Body of pancreas (tissue), 4 donors: ENCODE results near the gene TYW1B. TPM values are rescaled to one million over a fixed set of nuclear protein-coding genes. Genes with fewer than 3 reads are reported as not detected.
"Not testable (repeated sequence)": the region's sequence is repeated elsewhere in the genome, so short reads cannot be mapped to it uniquely, and the experiment has no call there.

Experiments
- ATAC-seq: fragments of 150-250 bp; one replicate; pipeline ENCODE4 v1.9.1; 2016
- DNase-seq, 4 donors: peaks; one replicate each; pipeline ENCODE4 v3.0.0-alpha.2; 2019
- H3K27ac ChIP-seq, 4 donors: fragments of 200-600 bp; sonication (generic); 1 replicate in 3 of 4; 2 replicates in 1 of 4; pipeline versions ENCODE4 v1.5.1 to v1.6.1; 2016 to 2019; ENCODE audit warnings: mild to moderate bottlenecking in 1 of 4, mixed read lengths in 1 of 4, moderate library complexity in 1 of 4
- H3K27me3 ChIP-seq, 2 donors: fragments of 200-600 bp; sonication (generic); one replicate each; pipeline ENCODE4 v1.6.0; 2016; ENCODE audit warnings: mild to moderate bottlenecking in 1 of 2
- H3K36me3 ChIP-seq, 2 donors: fragments of 200-600 bp; sonication (generic); replicated peaks in 1 of 2; 2 replicates each; pipeline ENCODE4 v1.5.1; 2016; ENCODE audit warnings: low read depth in 2 of 2; ENCODE audit not compliant: insufficient read depth in 1 of 2
- H3K4me1 ChIP-seq: fragments of 200-600 bp; sonication (generic); one replicate; pipeline ENCODE4 v1.6.0; 2016
- H3K4me3 ChIP-seq, 2 donors: fragments of 200-600 bp; sonication (generic); 1 replicate in 1 of 2; 2 replicates in 1 of 2; pipeline ENCODE4 v1.5.1; 2016 to 2019
- H3K9me3 ChIP-seq, 3 donors: fragments of 200-600 bp; sonication (generic); 1 replicate in 2 of 3; 2 replicates in 1 of 3; pipeline ENCODE4 v1.5.1; 2016
- CTCF ChIP-seq, 7 experiments: fragments of 450-650 bp in 4 of 7; fragments of 200-600 bp in 3 of 7; sonication (generic) in 3 of 7; IDR thresholded peaks; one replicate each; pipeline ENCODE4 v1.5.1; 2016 to 2019; ENCODE audit warnings: antibody characterized with exemption in 7 of 7
- POLR2A ChIP-seq, 3 donors: fragments of 450-650 bp; IDR thresholded peaks; one replicate each; pipeline ENCODE4 v1.6.1; 2016; ENCODE audit warnings: antibody characterized with exemption in 3 of 3, mild to moderate bottlenecking in 2 of 3
- WGBS, 2 donors: methylation state at CpG; one replicate each; pipeline ENCODE4 v1.1.5; 2017; 5-methylcytosine and 5-hydroxymethylcytosine counted together
- intact Hi-C: fragments of 100-400 bp; cut with DNase I; formaldehyde crosslinking; loops from one replicate; pipeline ENCODE4 v1.15.1; 2023
- total RNA-seq, 2 donors: library from RNA; depleted of rRNA; stranded (reverse); fragments of >200 nt; gene quantifications; one replicate each; pipeline ENCODE4 v1.1.0, GENCODE V29; 2016

The TYW1B gene
- total RNA-seq, 2 donors from 2014 or later, result 5.7 to 7.9 TPM

GRCh38 chr7:72781161-72781560 lies 46.8 kb downstream of the TYW1B start:
- no peak for TF ChIP-seq POLR2A (IDR thresholded peaks at IDR 0.05)
- TF ChIP-seq CTCF (IDR thresholded peaks at IDR 0.05), result no peak
- H3K36me3 ChIP-seq, result no peaks in the 10 kb centered on the region

GRCh38 chr7:72780289-72780894 lies 47.6 kb downstream of the TYW1B start:
- 75 to 79% methylated on average over 5 of the region's 5 CpGs for WGBS, 2 donors
- intact Hi-C loops, result not testable (repeated sequence)

More at GRCh38 chr7:72781161-72781560, 46.8 kb downstream of the TYW1B start:
- Histone ChIP-seq H3K9me3 (no peaks in the 10 kb centered on the region), H3K4me3 (no peak overlapping the region), H3K27me3 (no peaks in the 10 kb centered on the region), H3K4me1 (no peaks in the 10 kb centered on the region), H3K27ac (no peak overlapping the region)
- 93 to 94% methylated on average over 8 of the region's 8 CpGs for WGBS, 2 donors
- DNase-seq (no peak), ATAC-seq (no peak)
- intact Hi-C loops, result no loop called here

GRCh38 chr7:72777167-72777566 lies 50.8 kb downstream of the TYW1B start:
- H3K36me3 ChIP-seq, H3K27ac ChIP-seq, ATAC-seq, H3K4me3 ChIP-seq, H3K4me1 ChIP-seq, H3K9me3 ChIP-seq, intact Hi-C loops, H3K27me3 ChIP-seq, DNase-seq: not testable (repeated sequence)
- WGBS, 2 donors, result 100% methylated on average over 1 to 2 of the region's 2 CpGs

More at GRCh38 chr7:72780289-72780894, 47.6 kb downstream of the TYW1B start:
- ATAC-seq, H3K4me3 ChIP-seq, H3K27ac ChIP-seq, H3K9me3 ChIP-seq, DNase-seq, H3K36me3 ChIP-seq, H3K27me3 ChIP-seq, H3K4me1 ChIP-seq: not testable (repeated sequence)

GRCh38 chr7:72772627-72773026 lies 55.4 kb downstream of the TYW1B start:
- H3K27ac ChIP-seq, H3K4me3 ChIP-seq, ATAC-seq, H3K4me1 ChIP-seq, H3K9me3 ChIP-seq, H3K36me3 ChIP-seq, DNase-seq, H3K27me3 ChIP-seq, intact Hi-C loops: not testable (repeated sequence)
- 57 to 58% methylated on average over 2 of the region's 2 CpGs for WGBS, 2 donors

- H3K27ac ChIP-seq, H3K27me3 ChIP-seq, H3K9me3 ChIP-seq, H3K36me3 ChIP-seq, ATAC-seq, H3K4me1 ChIP-seq, DNase-seq, H3K4me3 ChIP-seq, intact Hi-C loops: not testable (repeated sequence)
- 75 to 89% methylated on average over 5 of the region's 5 CpGs for WGBS, 2 donors
These were observed 61.0 kb downstream of the TYW1B start for GRCh38 chr7:72766994-72767393.

GRCh38 chr7:72760602-72761001 lies 67.4 kb downstream of the TYW1B start:
- Histone ChIP-seq H3K4me3 (no peak overlapping the region), H3K27me3 (no peaks in the 10 kb centered on the region), H3K9me3 (no peaks in the 10 kb centered on the region), H3K36me3 (no peaks in the 10 kb centered on the region), H3K27ac (no peak overlapping the region), H3K4me1 (no peaks in the 10 kb centered on the region)
- TF ChIP-seq POLR2A (IDR thresholded peaks at IDR 0.05) (no peak), CTCF (IDR thresholded peaks at IDR 0.05) (no peak)
- intact Hi-C loops, result no loop called here
- 89% methylated on average over 2 of the region's 2 CpGs for WGBS, 2 donors
- ATAC-seq (no peak), DNase-seq (no peak)

- no peaks in the 10 kb centered on the region for H3K27me3 ChIP-seq
- 91 to 95% methylated on average over 7 of the region's 7 CpGs for WGBS, 2 donors
- no peaks in the 10 kb centered on the region for H3K4me1 ChIP-seq
- no peak for TF ChIP-seq POLR2A (IDR thresholded peaks at IDR 0.05)
- TF ChIP-seq CTCF (IDR thresholded peaks at IDR 0.05), result no peak
- ATAC-seq, result no peak
- H3K9me3 ChIP-seq, result no peaks in the 10 kb centered on the region
- no peak overlapping the region for H3K4me3 ChIP-seq
- intact Hi-C loops, result no loop called here
- no peaks in the 10 kb centered on the region for H3K36me3 ChIP-seq
- DNase-seq, result no peak
- no peak overlapping the region for H3K27ac ChIP-seq
These were observed 73.7 kb downstream of the TYW1B start for GRCh38 chr7:72754312-72754711.
